K562 (cell line): ENCODE data around the gene KLKB1. TPM values are rescaled to one million over a fixed set of nuclear protein-coding genes. Genes with fewer than 3 reads are reported as not detected.

Source experiments
- BDP1 ChIP-seq: IDR thresholded peaks from 3 replicates; pipeline ENCODE4 v1.6.1; 2011; ENCODE audit not compliant: insufficient read length, insufficient read depth
- FUS ChIP-seq: fragments of 200-400 bp; formaldehyde crosslinking; optimal IDR thresholded peaks from 2 replicates; pipeline ENCODE3; 2017; ENCODE audit warnings: low read depth, low read length
- HMBOX1 ChIP-seq: sonication (generic); IDR thresholded peaks from 2 replicates; pipeline ENCODE4 v1.6.1; 2016
- JUND ChIP-seq, 2 experiments: IDR thresholded peaks; 2 replicates in 1 of 2; 3 replicates in 1 of 2; pipeline ENCODE4 v1.6.1; 2011; ENCODE audit warnings: borderline replicate concordance in 2 of 2, low read depth in 2 of 2, low read length in 2 of 2, improper control_type of control experiment in 1 of 2, missing biosample characterization in 1 of 2, missing genetic modification characterization in 1 of 2, missing genetic modification reagents in 1 of 2
- KDM2B ChIP-seq: fragments of 250-450 bp; sonication (Bioruptor Pico); IDR thresholded peaks from 2 replicates; pipeline ENCODE4 v1.8.0; 2021; ENCODE audit warnings: mild to moderate bottlenecking, moderate library complexity
- RAD21 ChIP-seq, 2 experiments: fragments of 250-450 bp in 1 of 2; fragments of 450-650 bp in 1 of 2; sonication (Bioruptor Pico) in 1 of 2; formaldehyde crosslinking in 1 of 2; IDR thresholded peaks in 1 of 2; conservative IDR thresholded peaks in 1 of 2; 2 replicates each; pipeline versions ENCODE4 v1.4.0 to v1.8.0; 2020 to 2022; ENCODE audit warnings: mild to moderate bottlenecking in 2 of 2, moderate library complexity in 1 of 2
- REST ChIP-seq, 2 experiments: fragments of 450-650 bp; formaldehyde crosslinking in 1 of 2; IDR thresholded peaks; 2 replicates each; pipeline versions ENCODE4 v1.4.0 to v1.6.1; 2014 to 2020; ENCODE audit warnings: mild to moderate bottlenecking in 2 of 2, borderline replicate concordance in 1 of 2, low read depth in 1 of 2
- SLC30A9 ChIP-seq: fragments of 250-450 bp; sonication (Bioruptor Pico); IDR thresholded peaks from 2 replicates; pipeline ENCODE4 v1.8.0; 2022; ENCODE audit warnings: mild to moderate bottlenecking, moderate library complexity
- SMARCA5 ChIP-seq: fragments of 450-650 bp; IDR thresholded peaks from 2 replicates; pipeline ENCODE4 v1.6.1; 2016
- THAP12 ChIP-seq: fragments of 250-450 bp; sonication (Bioruptor Pico); IDR thresholded peaks from 2 replicates; pipeline ENCODE4 v1.9.0; 2021; ENCODE audit warnings: mild to moderate bottlenecking, inconsistent platforms
- ZFP91 ChIP-seq: sonication (generic); formaldehyde crosslinking; IDR thresholded peaks from 2 replicates; pipeline ENCODE4 v1.8.0; 2022; ENCODE audit warnings: mild to moderate bottlenecking, missing genetic modification reagents
- ZNF146 ChIP-seq: IDR thresholded peaks from one replicate; pipeline ENCODE4 v1.6.1; 2018; ENCODE audit warnings: missing compliant biosample characterization; ENCODE audit not compliant: unreplicated experiment
- ZNF347 ChIP-seq: fragments of 450-650 bp; formaldehyde crosslinking; IDR thresholded peaks from 2 replicates; pipeline ENCODE4 v1.4.0; 2020; ENCODE audit warnings: low read depth, mild to moderate bottlenecking, moderate library complexity
- ZNF780A ChIP-seq: fragments of 250-450 bp; sonication (Bioruptor Pico); IDR thresholded peaks from 2 replicates; pipeline ENCODE4 v1.5.0; 2021; ENCODE audit warnings: mild to moderate bottlenecking
- polyA plus RNA-seq, 8 experiments: library from polyadenylated mRNA; depleted of rRNA in 4 of 8; stranded (reverse) in 5 of 8; unstranded in 3 of 8; fragments of >200 nt; fragmentation: Nextera tagmentation in 2 of 8; fragmentation: Illumina TruSeq in 1 of 8; extraction: Ambion mirVana in 2 of 8; extraction: Trizol in 1 of 8; gene quantifications; 2 replicates each; pipeline versions ENCODE4 v1.2.1 to v1.2.3, GENCODE V29; 2011 to 2014; ENCODE audit warnings: inconsistent platforms in 1 of 8, missing spikeins in 1 of 8
- total RNA-seq, 7 experiments: library from RNA; depleted of rRNA in 6 of 7; stranded (reverse); fragments of >200 nt in 6 of 7; fragmentation: Illumina TruSeq in 2 of 7; extraction: Trizol in 2 of 7; gene quantifications; 2 replicates each; pipeline versions ENCODE4 v1.2.1 to v1.2.3, GENCODE V29; 2011 to 2021; ENCODE audit warnings: low replicate concordance in 1 of 7

The KLKB1 gene
- total and polyA plus RNA-seq, 9 of the 15 experiments (the other 6 are each of a cell fraction or from before 2014, with no cell fraction given) = 0.27 TPM; not detected in 8

GRCh38 chr4:186297013-186297645 lies 69.8 kb downstream of the KLKB1 start (continued):
- TF ChIP-seq ZNF780A (CRISPR knock-in tag) (no peak), REST (IDR thresholded peaks at IDR 0.05; ENCODE audit: borderline replicate concordance) (peak; percentile 63), REST (CRISPR knock-in tag; IDR thresholded peaks at IDR 0.05; ENCODE audit: low read depth) (no peak), THAP12 (CRISPR knock-in tag) (no peak), SLC30A9 (CRISPR knock-in tag) (no peak), BDP1 (no peak), FUS (no peak), KDM2B (CRISPR knock-in tag) (no peak), SMARCA5 (no peak), ZFP91 (CRISPR knock-in tag) (no peak), HMBOX1 (no peak), JUND (IDR thresholded peaks at IDR 0.05; ENCODE audit: borderline replicate concordance, low read depth, low read length) (no peak), JUND (tag; IDR thresholded peaks at IDR 0.05; ENCODE audit: borderline replicate concordance, low read depth, low read length) (no peak), ZNF347 (CRISPR knock-in tag) (no peak), RAD21 (CRISPR knock-in tag; conservative IDR thresholded peaks at IDR 0.05 in 1 of 2, IDR thresholded peaks at IDR 0.05 in 1 of 2) (peak; percentile 76 to 79), ZNF146 (CRISPR knock-in tag) (no peak)
